ENCODE results near the gene NAPSA.

Gene NAPSA

GRCh38 chr19:50322931-50323781 lies 42.3 kb downstream of the NAPSA start:
- H3K4me1 ChIP-seq (ENCODE audit: low read depth, poor library complexity, severe bottlenecking): no peaks in the 10 kb centered on the region
- H4K20me1 ChIP-seq (ENCODE audit: insufficient read depth): no peaks in the 10 kb centered on the region
- no peaks in the 10 kb centered on the region for H3K79me2 ChIP-seq (ENCODE audit: insufficient read depth, low read depth)
- peaks cover 40% of the 10 kb centered on the region for H3K27me3 ChIP-seq (ENCODE audit: insufficient read depth, low read depth)
- no peak overlapping the region for H3K27ac ChIP-seq
- no peak overlapping the region for H2AFZ ChIP-seq (ENCODE audit: low read depth)
- TF ChIP-seq, protein P1, sequence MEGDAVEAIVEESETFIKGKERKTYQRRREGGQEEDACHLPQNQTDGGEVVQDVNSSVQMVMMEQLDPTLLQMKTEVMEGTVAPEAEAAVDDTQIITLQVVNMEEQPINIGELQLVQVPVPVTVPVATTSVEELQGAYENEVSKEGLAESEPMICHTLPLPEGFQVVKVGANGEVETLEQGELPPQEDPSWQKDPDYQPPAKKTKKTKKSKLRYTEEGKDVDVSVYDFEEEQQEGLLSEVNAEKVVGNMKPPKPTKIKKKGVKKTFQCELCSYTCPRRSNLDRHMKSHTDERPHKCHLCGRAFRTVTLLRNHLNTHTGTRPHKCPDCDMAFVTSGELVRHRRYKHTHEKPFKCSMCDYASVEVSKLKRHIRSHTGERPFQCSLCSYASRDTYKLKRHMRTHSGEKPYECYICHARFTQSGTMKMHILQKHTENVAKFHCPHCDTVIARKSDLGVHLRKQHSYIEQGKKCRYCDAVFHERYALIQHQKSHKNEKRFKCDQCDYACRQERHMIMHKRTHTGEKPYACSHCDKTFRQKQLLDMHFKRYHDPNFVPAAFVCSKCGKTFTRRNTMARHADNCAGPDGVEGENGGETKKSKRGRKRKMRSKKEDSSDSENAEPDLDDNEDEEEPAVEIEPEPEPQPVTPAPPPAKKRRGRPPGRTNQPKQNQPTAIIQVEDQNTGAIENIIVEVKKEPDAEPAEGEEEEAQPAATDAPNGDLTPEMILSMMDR (conservative IDR thresholded peaks at IDR 0.05; ENCODE audit: low read depth, low read length): no peak
- H3K4me2 ChIP-seq: no peak overlapping the region
- H3K9ac ChIP-seq: no peak overlapping the region
- H3K36me3 ChIP-seq (ENCODE audit: insufficient read depth): no peaks in the 10 kb centered on the region
- no peak overlapping the region for H3K4me3 ChIP-seq (IDR thresholded peaks at IDR 0.05; ENCODE audit: insufficient read depth, low read depth, low read length)

- H3K27me3 ChIP-seq (ENCODE audit: insufficient read depth, low read depth): peaks cover 45% of the 10 kb centered on the region
- TF ChIP-seq, protein P1 (conservative IDR thresholded peaks at IDR 0.05; ENCODE audit: low read depth, low read length): no peak
Measured at GRCh38 chr19:50322234-50322633, 43.2 kb downstream of the NAPSA start.

GRCh38 chr19:50321831-50322230 lies 43.6 kb downstream of the NAPSA start:
- H4K20me1 ChIP-seq (ENCODE audit: insufficient read depth): no peaks in the 10 kb centered on the region
- H3K79me2 ChIP-seq (ENCODE audit: insufficient read depth, low read depth): no peaks in the 10 kb centered on the region
- H3K36me3 ChIP-seq (ENCODE audit: insufficient read depth): no peaks in the 10 kb centered on the region
- H3K4me1 ChIP-seq (ENCODE audit: low read depth, poor library complexity, severe bottlenecking): no peaks in the 10 kb centered on the region
- no peak overlapping the region for H3K9ac ChIP-seq
- H3K27me3 ChIP-seq (ENCODE audit: insufficient read depth, low read depth): peaks cover 42% of the 10 kb centered on the region
- no peak overlapping the region for H2AFZ ChIP-seq (ENCODE audit: low read depth)
- TF ChIP-seq, protein P1 (conservative IDR thresholded peaks at IDR 0.05; ENCODE audit: low read depth, low read length): no peak
- no peak overlapping the region for H3K4me3 ChIP-seq (IDR thresholded peaks at IDR 0.05; ENCODE audit: insufficient read depth, low read depth, low read length)
- no peak overlapping the region for H3K27ac ChIP-seq
- no peak overlapping the region for H3K4me2 ChIP-seq

More at GRCh38 chr19:50322234-50322633, 43.2 kb downstream of the NAPSA start:
- Histone ChIP-seq H3K9ac (no peak overlapping the region), H3K4me2 (no peak overlapping the region), H3K79me2 (ENCODE audit: insufficient read depth, low read depth) (no peaks in the 10 kb centered on the region), H3K27ac (no peak overlapping the region), H3K36me3 (ENCODE audit: insufficient read depth) (no peaks in the 10 kb centered on the region), H2AFZ (ENCODE audit: low read depth) (no peak overlapping the region), H3K4me1 (ENCODE audit: low read depth, poor library complexity, severe bottlenecking) (no peaks in the 10 kb centered on the region), H3K4me3 (IDR thresholded peaks at IDR 0.05; ENCODE audit: insufficient read depth, low read depth, low read length) (no peak overlapping the region), H4K20me1 (ENCODE audit: insufficient read depth) (no peaks in the 10 kb centered on the region)

DNA sequence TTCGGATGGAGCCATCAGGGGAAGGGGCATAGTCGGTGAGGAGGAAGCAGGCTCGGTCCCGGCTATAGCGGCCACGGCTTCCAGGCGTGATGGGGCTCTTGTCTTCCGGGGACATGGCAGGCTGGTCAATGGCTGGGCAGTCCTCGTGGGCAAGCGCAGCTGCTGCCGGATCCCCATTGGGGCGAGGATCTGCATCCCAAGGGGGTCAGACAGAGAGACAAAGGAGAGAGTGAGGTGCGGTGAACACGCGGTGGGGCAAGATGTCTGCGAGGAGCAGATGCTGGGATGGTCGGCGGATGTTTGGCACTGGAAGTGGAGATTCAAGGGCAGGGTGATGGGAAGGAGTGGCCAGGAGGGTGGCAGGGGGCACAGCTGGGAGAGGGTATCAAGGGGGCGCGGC lies 44.8 kb downstream of the NAPSA start:
- no peak overlapping the region for H3K9ac ChIP-seq
- H3K27me3 ChIP-seq (ENCODE audit: insufficient read depth, low read depth): peaks cover 42% of the 10 kb centered on the region
- H3K36me3 ChIP-seq (ENCODE audit: insufficient read depth): no peaks in the 10 kb centered on the region
- H3K4me1 ChIP-seq (ENCODE audit: low read depth, poor library complexity, severe bottlenecking): no peaks in the 10 kb centered on the region
- H3K4me2 ChIP-seq: no peak overlapping the region
- no peak overlapping the region for H3K27ac ChIP-seq
- no peak overlapping the region for H2AFZ ChIP-seq (ENCODE audit: low read depth)
- no peaks in the 10 kb centered on the region for H3K79me2 ChIP-seq (ENCODE audit: insufficient read depth, low read depth)
- no peak overlapping the region for H3K4me3 ChIP-seq (IDR thresholded peaks at IDR 0.05; ENCODE audit: insufficient read depth, low read depth, low read length)
- no peaks in the 10 kb centered on the region for H4K20me1 ChIP-seq (ENCODE audit: insufficient read depth)
- TF ChIP-seq, protein P1 (conservative IDR thresholded peaks at IDR 0.05; ENCODE audit: low read depth, low read length): no peak
